ENCODE measurements around the gene TRUB2. TPM values are rescaled to one million over a fixed set of nuclear protein-coding genes. Genes with fewer than 3 reads are reported as not detected.
A peak's percentile ranks its signal among the peaks of the same experiment; 100 is the strongest.
"Not testable (repeated sequence)": the region's sequence is repeated elsewhere in the genome, so short reads cannot be mapped to it uniquely, and the experiment has no call there.

Gene TRUB2
- total RNA-seq, 4 donors from 2014 or later: 9.1 to 10.3 (median 9.9) TPM

DNA sequence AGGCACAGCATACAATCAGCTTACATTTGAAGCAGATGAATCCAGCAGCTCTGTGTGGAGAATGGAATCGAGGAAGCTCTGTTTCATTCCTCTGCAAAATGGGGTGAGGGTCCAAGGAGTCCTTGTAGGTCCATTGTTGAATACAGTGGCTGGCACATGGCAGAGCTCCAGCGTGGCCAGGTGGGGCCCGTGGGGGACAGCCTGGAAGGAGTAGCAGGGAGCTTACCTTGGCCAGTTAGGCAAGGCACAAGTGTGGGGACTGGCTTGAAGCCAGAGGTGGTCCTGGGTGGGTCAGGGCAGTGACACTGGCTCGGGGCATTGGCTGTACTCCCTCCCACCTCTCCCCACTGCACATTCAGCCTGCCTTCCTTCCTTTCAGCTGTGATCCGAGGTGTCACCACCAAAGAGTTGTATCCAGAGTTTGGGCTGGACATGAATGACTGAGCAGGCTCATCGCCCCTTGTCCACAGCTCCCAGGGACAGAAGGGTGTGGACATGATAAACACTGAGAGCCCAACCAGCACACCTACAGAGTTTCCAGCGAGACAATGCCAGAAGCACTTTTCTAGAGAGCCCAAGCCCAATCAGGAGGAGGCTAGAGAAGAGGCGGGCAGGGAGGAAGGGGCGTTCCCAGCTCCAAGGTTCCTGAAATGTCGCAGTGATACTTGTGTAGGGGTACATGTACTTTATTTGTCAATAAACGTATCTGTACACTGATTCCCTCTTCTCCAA is 33.8 kb downstream of the TRUB2 start:
- ATAC-seq (ENCODE audit: low FRiP score): peak; percentile 34
- DNase-seq (ENCODE audit: low spot score): no peak
- TF ChIP-seq CTCF (IDR thresholded peaks at IDR 0.05): no peak

DNA sequence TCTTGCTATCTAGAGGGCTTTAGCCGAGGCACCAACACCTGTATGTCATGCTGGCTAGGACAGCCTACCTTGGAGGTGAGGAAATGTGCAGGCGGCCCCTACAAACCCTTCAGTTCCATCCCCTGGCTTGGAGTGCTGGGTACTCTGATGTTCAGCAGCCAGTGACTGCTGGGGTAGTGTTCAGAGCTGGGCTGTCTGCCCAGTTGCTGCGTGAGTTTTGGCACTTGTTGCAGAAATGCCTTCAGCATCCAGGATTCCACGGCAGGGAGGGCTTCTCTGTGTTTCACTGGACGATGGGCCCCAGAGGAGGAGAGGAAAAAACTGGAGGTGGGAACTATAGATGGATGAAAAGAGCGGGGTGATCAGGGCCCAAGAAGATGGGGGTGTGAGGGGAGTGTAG is 35.8 kb downstream of the TRUB2 start:
- DNase-seq (ENCODE audit: low spot score) (no peak), ATAC-seq (ENCODE audit: low FRiP score) (no peak)
- TF ChIP-seq CTCF (IDR thresholded peaks at IDR 0.05): no peak

GRCh38 chr9:128285033-128285784 is 37.0 kb downstream of the TRUB2 start:
- no peak for TF ChIP-seq CTCF (IDR thresholded peaks at IDR 0.05)
- no peak for ATAC-seq (ENCODE audit: low FRiP score)

DNA sequence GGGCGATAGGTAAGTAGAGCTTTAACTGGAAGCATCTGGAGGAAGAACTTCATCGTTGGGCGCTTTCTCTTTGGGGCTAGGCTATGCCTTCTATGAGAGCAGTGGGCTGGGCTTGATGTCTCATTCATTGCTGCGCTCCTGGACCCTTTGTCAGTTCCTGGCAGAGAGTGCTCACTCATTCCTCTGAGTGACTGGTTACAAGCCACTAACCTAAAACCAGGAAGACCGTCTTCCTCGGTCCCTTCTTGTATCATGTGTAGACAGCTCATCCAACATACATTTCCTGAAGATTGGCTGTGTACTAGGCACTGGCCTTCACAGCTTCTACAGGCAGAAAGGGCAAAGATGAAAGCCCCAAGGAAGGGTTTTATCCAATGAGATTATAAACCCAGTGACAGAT is 39.7 kb downstream of the TRUB2 start:
- DNase-seq (ENCODE audit: low spot score): no peak
- no peak for TF ChIP-seq CTCF (IDR thresholded peaks at IDR 0.05)
- no peak for ATAC-seq (ENCODE audit: low FRiP score)

More at GRCh38 chr9:128285033-128285784, 37.0 kb downstream of the TRUB2 start:
- DNase-seq (ENCODE audit: low spot score): no peak

GRCh38 chr9:128280084-128280622 is 42.1 kb downstream of the TRUB2 start:
- DNase-seq (ENCODE audit: low spot score) (no peak), ATAC-seq (ENCODE audit: low FRiP score) (no peak)
- no peak for TF ChIP-seq CTCF (IDR thresholded peaks at IDR 0.05)

DNA sequence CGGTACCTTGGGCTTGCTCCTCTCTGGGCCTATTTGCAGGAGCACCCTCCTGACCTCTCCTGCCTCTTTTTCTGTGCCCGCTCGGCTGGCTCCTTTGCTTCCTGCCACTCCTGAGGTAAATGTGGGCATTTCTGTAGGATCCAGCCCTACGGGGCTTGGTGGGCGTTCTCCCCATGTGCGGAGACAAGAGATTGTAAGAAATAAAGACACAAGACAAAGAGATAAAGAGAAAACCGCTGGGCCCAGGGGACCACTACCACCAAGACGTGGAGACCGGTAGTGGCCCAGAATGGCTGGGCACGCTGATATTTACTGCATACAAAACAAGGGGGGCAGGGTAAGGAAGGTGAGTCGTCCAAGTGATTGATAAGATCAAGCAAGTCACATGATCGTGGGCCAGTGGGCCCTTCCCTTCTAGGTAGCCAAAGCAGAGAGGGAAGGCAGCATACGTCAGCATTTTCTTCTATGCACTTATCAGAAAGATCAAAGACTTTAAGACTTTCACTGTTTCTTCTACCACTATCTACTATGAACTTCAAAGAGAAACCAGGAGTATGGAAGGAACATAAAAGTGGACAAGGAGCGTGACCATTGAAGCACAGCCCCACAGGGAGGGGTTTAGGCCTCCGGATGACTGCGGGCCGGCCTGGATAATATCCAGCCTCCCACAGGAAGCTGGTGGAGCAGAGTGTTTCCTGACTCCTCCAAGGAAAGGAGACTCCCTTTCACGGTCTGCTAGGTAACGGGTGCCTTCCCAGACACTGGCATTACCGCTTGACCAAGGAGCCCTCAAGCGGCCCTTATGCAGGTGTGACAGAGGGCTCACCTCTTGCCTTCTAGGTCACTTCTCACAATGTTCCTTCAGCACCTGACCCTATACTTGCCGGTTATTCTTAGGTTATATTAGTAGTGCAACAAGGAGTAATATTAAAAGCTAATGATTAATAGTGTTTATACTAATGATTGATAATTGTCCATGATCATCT is 42.9 kb downstream of the TRUB2 start:
- not testable (repeated sequence) for ATAC-seq (ENCODE audit: low FRiP score); DNase-seq (ENCODE audit: low spot score)

Measured in omental fat pad (tissue), 4 donors.